Suprapubic skin (tissue), 4 donors: Measurements from ENCODE around the gene RAD51AP1.

ENCODE experiments used
- CTCF ChIP-seq, 2 donors: fragments of 200-600 bp in 1 of 2; fragments of 450-650 bp in 1 of 2; sonication (generic) in 1 of 2; IDR thresholded peaks; one replicate each; pipeline ENCODE4 v1.5.1; 2016 to 2019; ENCODE audit warnings: antibody characterized with exemption in 2 of 2, mild to moderate bottlenecking in 1 of 2, moderate library complexity in 1 of 2
- EP300 ChIP-seq: sonication (generic); formaldehyde crosslinking; IDR thresholded peaks from one replicate; pipeline ENCODE4 v1.6.1; 2017; ENCODE audit warnings: antibody characterized with exemption
- POLR2A ChIP-seq, 2 donors: fragments of 450-650 bp; IDR thresholded peaks; one replicate each; pipeline ENCODE4 v1.6.1; 2017; ENCODE audit warnings: antibody characterized with exemption in 2 of 2, mild to moderate bottlenecking in 2 of 2, moderate library complexity in 2 of 2
- POLR2AphosphoS5 ChIP-seq, 3 donors: sonication (generic); formaldehyde crosslinking; IDR thresholded peaks; one replicate each; pipeline ENCODE4 v1.6.1; 2017; ENCODE audit warnings: antibody characterized with exemption in 3 of 3

- TF ChIP-seq CTCF (IDR thresholded peaks at IDR 0.05): no peak
- no peak for TF ChIP-seq POLR2A (IDR thresholded peaks at IDR 0.05)
- no peak for TF ChIP-seq EP300
- TF ChIP-seq POLR2AphosphoS5 (IDR thresholded peaks at IDR 0.05): no peak
Measured at GRCh38 chr12:4584896-4585295, 46.2 kb downstream of the RAD51AP1 start.
